Choroid plexus epithelial cell (primary cell): ENCODE data around the gene ANKRD13D.

Source experiments
- DNase-seq: peaks from one replicate; pipeline ENCODE4 v3.0.0-alpha.2; 2010; ENCODE audit warnings: low read depth
- H3K4me3 ChIP-seq: 2 replicates; pipeline ENCODE4 v1.5.1; 2011; ENCODE audit warnings: low read depth, mild to moderate bottlenecking, control low read depth, low read length, moderate library complexity
- TF ChIP-seq, protein P1 (sequence below): conservative IDR thresholded peaks from 2 replicates; pipeline ENCODE4 v1.5.1; 2011; ENCODE audit warnings: low read depth, mild to moderate bottlenecking, control low read depth, inconsistent platforms, low read length, moderate library complexity

ANKRD13D gene

DNA sequence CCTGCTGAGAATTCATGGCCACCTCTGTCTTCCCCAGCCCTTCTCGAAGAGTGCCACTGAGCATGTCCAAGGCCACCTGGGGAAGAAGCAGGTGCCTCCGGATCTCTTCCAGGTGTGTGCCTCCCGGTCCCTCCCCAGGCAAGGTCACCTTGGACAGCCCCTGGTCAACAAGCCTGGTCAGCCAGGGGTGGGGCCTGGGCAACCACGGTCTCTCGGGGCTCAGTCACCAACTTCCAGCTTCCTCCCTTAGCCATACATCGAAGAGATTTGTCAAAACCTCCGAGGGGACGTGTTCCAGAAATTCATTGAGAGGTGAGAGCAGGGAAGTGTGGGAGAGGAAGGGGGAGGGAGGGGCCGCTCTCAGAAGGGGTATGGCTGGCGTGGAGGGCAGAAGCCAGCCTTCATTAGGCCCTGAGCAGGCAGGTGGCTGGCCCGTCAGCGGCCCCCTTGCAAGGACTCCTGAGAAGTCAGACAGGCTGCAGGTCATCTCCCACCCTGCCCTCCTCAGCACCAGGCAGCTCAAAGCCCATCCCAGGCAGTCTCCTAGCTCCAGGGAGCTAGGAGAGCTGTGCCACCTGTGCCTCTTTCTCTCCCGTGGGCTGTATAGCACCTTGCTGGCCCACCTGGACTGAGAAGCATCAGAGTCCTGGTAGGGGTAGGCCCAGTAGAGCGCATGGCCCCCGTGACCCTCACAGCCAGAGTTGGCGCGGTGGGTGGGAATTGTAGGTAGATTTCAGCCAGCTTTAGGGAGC is 9.3 kb upstream of the ANKRD13D start:
- no peak overlapping the region for H3K4me3 ChIP-seq
- TF ChIP-seq, protein P1, sequence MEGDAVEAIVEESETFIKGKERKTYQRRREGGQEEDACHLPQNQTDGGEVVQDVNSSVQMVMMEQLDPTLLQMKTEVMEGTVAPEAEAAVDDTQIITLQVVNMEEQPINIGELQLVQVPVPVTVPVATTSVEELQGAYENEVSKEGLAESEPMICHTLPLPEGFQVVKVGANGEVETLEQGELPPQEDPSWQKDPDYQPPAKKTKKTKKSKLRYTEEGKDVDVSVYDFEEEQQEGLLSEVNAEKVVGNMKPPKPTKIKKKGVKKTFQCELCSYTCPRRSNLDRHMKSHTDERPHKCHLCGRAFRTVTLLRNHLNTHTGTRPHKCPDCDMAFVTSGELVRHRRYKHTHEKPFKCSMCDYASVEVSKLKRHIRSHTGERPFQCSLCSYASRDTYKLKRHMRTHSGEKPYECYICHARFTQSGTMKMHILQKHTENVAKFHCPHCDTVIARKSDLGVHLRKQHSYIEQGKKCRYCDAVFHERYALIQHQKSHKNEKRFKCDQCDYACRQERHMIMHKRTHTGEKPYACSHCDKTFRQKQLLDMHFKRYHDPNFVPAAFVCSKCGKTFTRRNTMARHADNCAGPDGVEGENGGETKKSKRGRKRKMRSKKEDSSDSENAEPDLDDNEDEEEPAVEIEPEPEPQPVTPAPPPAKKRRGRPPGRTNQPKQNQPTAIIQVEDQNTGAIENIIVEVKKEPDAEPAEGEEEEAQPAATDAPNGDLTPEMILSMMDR = no peak
- DNase-seq = no peak

DNA sequence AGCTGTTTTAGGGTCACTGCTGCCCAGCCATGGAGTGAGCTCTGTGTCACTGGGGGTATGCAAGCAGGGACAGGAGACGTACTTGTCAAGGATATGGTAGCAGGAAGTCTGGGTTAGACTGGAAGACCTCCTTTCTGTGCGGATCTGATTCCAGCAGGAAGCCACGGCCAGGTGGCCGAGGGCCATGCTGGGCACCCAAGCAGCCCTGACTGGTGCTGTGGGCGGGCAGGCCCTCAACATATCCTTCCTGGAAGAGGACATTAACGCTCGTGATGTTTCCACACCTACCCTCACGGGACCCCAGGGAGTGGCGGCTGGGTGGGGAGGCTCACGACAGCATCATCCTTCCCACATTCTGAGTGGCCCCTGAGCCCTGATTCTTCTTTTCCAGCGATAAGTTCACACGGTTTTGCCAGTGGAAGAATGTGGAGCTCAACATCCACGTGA is 8.7 kb upstream of the ANKRD13D start:
- no peak overlapping the region for H3K4me3 ChIP-seq
- no peak for DNase-seq
- TF ChIP-seq, protein P1 = no peak

DNA sequence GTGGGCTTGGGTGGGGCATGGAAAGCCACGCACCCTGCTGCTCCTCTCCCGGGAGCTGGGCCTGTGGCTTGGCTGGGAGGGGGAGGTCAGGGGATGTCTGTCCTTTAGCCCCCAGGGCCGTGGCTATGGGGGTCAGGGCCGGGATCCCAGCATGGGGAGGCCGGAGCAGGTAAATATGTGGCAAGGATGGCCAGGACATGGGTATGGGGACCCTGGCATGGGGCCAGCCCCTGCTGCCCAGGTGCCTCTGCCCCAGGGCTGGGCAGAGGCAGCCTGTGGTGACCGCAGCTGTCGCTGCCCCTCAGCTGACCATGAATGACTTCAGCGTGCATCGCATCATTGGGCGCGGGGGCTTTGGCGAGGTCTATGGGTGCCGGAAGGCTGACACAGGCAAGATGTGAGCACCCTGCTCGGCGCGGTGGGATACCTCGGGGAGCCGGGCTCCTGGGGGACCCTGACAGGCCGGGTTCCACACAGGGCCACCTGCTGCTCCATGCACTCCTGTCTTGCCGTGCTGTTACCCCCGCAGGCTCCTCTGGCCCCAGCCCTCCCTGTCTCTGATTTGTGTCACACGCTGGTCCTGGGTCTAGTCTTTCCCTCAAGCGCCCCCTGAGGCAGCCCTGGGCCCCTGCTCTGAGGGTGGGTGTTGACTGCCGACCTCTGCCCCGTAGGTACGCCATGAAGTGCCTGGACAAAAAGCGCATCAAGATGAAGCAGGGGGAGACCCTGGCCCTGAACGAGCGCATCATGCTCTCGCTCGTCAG is 8.1 kb upstream of the ANKRD13D start:
- DNase-seq = no peak
- H3K4me3 ChIP-seq = no peak overlapping the region
- TF ChIP-seq, protein P1 = no peak

DNA sequence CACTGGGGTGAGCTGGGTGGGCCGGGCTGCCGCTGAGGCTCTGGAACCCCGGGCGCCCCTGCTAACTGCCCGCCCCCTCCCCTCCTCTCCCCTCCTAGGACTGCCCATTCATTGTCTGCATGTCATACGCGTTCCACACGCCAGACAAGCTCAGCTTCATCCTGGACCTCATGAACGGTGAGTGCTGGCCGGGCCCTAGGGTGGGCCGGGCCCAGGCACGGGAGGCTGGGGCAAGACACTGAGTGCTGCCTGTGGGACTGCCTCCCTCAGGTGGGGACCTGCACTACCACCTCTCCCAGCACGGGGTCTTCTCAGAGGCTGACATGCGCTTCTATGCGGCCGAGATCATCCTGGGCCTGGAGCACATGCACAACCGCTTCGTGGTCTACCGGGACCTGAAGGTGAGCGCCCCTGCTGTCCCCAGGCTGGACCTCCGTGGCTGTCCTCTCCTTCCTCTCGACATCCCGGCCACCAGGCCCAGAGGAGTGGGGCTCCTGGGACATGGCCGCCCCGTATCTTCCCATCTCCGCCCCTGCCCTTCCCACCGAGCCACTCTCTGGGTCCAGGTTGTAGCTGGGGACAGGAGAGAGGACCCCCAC is 7.5 kb upstream of the ANKRD13D start:
- DNase-seq = no peak
- TF ChIP-seq, protein P1 = no peak
- no peak overlapping the region for H3K4me3 ChIP-seq

DNA sequence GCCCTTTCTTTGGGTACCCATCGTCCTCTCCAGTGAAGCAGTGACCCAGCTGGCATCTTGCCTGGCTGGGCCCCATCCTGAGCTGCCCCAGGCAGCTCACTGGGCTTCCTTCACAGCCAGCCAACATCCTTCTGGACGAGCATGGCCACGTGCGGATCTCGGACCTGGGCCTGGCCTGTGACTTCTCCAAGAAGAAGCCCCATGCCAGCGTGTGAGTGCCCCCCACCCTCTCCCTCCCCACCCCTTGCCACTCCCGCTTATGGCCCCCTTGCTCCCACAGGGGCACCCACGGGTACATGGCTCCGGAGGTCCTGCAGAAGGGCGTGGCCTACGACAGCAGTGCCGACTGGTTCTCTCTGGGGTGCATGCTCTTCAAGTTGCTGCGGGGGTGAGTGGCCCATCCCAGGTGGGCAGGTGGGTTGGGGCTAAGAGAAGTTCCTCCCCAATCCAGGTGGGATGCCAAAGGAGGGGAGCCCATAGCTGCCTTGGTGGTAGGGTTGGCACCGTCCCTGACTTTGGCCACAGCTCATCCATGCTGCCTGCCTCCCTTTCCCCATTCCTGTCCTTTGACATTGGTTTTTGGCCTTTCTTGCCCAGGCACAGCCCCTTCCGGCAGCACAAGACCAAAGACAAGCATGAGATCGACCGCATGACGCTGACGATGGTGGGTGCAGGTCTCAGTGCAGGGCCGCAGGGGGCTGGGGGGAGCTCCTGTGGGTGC is 6.8 kb upstream of the ANKRD13D start:
- TF ChIP-seq, protein P1 = no peak
- H3K4me3 ChIP-seq = no peak overlapping the region
- no peak for DNase-seq

DNA sequence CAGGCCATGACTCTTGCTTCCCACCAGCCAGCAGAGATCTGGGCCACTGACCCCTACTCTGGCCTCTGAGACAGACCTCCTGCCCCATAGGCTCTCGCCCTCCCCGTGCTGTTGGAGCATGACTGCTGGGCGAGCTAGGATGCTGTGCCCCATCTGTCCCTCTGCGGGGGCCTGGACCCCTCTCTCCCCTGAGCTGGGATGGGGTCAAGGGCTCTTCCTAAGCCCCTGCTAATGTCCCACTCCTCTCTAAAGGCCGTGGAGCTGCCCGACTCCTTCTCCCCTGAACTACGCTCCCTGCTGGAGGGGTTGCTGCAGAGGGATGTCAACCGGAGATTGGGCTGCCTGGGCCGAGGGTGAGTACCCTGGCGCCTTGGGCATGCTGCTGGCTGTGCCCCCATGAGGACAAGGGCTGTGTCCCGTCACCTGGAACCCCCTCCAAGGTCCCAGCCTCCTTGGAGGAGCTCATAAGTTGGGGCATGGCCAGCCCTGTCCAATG is 6.2 kb upstream of the ANKRD13D start:
- no peak overlapping the region for H3K4me3 ChIP-seq
- no peak for DNase-seq
- TF ChIP-seq, protein P1 = no peak
